HG03469 (cell line): ENCODE results near the gene ZC3H11A.
"Not testable (repeated sequence)": the region's sequence is repeated elsewhere in the genome, so short reads cannot be mapped to it uniquely, and the experiment has no call there.

Experiments
- ATAC-seq: cut with Tn5 transposase; IDR thresholded peaks from one replicate; pipeline ENCODE4 v1.9.1; 2021; ENCODE audit warnings: mild to moderate bottlenecking, moderate library complexity, moderate number of reproducible peaks; ENCODE audit not compliant: unreplicated experiment

The ZC3H11A gene

DNA sequence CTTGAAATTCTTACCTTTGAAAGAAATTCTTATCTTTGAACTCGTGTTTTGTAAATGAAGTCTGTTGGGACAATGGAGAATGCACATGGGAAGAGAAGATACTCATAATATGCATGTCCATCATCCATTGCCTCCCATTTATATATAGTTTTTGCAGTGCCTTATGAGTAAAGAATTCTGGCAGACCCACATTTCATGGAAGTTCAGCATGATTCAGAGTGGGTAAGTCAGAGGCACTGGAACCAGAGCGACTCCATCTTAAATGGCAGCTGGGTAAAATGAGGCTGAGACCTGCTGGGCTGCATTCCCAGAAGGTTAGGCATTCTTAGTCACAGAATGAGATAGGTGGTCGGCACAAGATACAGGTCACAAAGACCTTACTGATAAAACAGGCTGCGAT lies 16.6 kb upstream of the ZC3H11A start:
- no peak for ATAC-seq

GRCh38 chr1:203781962-203782361 lies 13.5 kb upstream of the ZC3H11A start:
- no peak for ATAC-seq

- ATAC-seq = no peak
Measured at GRCh38 chr1:203789966-203790365, 5.5 kb upstream of the ZC3H11A start.

GRCh38 chr1:203791498-203791897 lies 3.9 kb upstream of the ZC3H11A start:
- ATAC-seq = no peak

DNA sequence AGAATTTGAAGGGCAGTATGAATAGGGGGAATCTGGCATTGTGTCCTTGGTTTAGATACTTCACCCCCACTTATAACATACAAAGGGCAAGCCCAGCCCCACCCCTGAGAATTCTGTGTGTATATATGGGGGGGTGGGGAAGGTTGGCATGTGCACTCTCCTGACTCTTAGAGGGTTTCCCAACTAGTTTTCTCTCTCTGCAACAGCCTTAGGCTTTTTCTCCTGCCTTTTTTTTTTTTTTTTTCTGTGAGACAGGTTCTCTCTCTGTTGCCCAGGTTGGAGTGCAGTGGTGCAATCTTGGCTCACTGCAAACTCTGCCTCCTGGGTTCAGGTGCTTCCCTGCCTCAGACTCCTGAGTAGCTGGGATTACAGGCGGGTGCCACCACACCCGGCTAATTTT lies 2.9 kb upstream of the ZC3H11A start:
- ATAC-seq = no peak

GRCh38 chr1:203793561-203793960 lies 1.9 kb upstream of the ZC3H11A start:
- ATAC-seq = not testable (repeated sequence)

DNA sequence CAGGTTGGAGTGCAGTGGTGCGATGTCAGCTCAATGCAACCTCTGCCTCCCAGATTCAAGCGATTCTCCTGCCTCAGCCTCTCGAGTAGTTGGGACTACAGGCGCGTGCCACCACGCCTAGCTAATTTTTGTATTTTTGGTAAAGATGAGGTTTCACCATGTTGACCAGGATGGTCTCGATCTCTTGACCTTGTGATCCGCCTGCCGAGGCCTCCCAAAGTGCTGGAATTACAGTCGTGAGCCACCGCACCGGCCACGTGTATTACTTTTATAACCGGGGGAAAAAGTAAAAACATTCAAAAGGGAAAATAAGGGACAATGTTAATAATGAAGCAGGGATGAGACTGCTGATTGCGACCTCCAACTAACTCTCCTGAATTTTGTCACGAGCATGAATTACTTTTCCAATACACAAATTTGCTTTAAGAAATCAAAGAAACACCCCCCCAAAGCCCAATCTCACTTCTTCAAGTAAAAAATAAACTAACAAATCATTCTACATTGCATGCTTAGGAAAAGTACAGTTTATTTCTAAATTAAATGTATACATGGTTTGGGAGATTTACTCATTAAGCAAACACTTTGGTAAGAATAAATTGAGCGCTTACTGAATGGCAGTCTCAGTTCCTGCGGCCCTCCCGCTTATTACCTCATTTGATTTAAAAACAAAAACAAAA lies 521 bp upstream of the ZC3H11A start:
- no peak for ATAC-seq

GRCh38 chr1:203796236-203796605 lies 798 bp downstream of the ZC3H11A start:
- ATAC-seq = no peak

DNA sequence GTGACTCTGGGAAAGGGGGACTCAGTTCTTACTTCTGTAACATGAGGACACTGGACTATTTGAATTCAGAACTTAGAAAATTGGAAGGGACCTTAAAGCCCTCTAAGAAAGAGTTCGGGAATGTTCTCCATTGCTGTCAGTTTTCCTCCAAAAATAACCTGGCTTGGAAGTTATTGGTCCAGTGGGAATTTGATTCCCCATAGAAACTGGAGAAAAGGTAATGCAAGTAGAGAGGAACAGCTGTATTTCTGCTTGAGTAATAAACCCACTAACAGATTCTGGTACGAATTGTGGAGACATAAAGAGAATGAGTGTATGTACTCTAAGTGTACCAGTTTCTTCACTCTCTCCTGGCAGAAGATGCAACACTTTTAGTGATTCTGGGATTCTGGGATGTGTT lies 1.8 kb downstream of the ZC3H11A start:
- no peak for ATAC-seq

DNA sequence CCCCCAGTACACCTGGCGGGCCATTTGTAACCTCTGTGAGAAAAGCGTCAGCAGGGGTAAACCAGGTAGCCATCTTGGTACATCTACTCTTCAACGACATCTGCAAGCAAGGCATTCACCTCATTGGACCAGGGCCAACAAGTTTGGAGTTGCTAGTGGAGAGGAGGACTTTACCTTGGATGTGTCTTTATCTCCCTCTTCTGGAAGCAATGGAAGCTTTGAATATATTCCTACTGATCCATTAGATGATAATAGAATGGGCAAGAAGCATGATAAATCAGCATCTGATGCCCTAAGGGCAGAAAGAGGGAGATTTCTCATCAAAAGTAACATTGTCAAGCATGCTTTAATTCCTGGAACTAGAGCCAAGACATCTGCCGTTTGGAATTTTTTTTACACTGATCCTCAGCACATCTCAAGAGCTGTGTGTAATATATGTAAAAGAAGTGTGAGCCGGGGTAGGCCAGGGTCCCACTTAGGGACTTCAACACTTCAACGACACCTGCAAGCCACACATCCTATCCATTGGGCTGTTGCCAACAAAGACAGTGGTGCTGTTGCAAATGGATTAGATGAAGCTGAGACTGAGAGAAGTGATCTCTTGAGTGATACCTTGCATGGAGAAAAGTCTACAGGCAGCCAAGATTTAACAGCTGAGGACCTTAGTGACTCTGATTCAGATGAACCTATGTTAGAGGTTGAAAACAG lies 2.7 kb downstream of the ZC3H11A start:
- no peak for ATAC-seq

DNA sequence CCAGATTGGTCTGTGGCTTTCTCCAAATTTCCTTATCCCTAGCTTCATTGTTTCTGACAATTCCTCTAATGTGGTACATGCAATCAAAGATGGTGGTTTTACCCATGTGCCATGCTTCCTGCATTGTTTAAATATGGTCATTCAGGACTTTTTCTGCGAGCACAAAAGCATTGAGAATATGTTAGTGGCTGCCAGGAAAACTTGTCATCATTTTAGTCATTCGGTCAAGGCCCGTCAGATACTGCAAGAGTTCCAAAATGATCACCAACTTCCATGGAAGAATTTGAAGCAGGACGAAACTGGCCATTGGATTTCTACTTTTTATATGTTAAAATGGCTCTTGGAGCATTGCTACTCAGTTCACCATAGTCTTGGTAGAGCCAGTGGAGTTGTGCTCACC lies 3.7 kb downstream of the ZC3H11A start:
- no peak for ATAC-seq

DNA sequence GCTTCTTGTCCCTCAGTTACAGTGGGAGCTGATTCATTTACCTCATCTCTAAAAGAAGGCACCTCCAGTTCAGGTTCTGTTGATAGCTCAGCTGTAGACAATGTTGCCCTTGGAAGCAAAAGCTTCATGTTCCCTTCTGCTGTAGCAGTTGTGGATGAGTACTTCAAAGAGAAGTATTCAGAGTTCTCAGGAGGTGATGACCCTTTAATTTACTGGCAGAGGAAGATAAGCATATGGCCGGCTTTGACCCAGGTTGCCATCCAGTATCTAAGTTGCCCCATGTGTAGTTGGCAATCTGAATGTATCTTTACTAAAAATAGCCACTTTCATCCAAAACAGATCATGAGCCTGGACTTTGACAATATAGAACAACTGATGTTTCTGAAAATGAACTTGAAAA lies 4.5 kb downstream of the ZC3H11A start:
- ATAC-seq = no peak

GRCh38 chr1:203805689-203806088 lies 10.3 kb downstream of the ZC3H11A start:
- ATAC-seq = no peak

- no peak for ATAC-seq
Measured at GRCh38 chr1:203807196-203807595, 11.8 kb downstream of the ZC3H11A start.

- no peak for ATAC-seq
Measured at GRCh38 chr1:203813581-203814341, 18.3 kb downstream of the ZC3H11A start.

DNA sequence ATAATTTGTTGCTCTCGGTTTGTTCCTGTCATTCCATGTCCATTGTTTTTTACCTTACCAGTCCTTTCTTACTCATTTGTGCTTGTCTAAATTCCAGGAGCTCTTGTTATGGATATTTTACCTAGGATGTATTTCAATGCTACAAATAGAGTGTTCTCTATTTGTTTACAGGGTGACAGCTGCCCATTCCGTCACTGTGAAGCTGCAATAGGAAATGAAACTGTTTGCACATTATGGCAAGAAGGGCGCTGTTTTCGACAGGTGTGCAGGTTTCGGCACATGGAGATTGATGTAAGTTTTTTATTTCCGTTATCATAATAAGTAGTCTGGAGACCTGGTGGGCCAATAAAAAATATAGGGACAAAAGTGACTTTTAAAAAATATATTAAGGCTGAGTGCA lies 23.0 kb downstream of the ZC3H11A start:
- no peak for ATAC-seq

DNA sequence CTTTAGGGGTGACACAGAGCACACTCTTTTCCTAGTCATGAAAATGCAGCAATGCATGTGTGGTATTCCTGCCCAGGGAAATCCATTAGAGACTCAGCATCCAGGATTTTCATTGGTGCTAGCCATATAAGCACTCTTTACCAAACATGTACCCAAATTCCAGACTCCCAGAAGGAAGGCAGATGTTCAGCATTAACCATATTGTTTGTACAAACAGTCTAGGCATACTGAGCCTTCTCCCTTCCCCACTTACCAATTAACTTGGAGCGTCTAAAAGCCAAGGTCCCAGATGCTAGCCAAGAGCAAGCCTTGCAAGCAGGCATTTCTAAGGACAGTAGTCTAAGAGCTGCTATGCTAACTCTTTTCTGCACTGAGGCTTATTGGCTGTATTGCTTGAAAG lies 27.9 kb downstream of the ZC3H11A start:
- no peak for ATAC-seq

DNA sequence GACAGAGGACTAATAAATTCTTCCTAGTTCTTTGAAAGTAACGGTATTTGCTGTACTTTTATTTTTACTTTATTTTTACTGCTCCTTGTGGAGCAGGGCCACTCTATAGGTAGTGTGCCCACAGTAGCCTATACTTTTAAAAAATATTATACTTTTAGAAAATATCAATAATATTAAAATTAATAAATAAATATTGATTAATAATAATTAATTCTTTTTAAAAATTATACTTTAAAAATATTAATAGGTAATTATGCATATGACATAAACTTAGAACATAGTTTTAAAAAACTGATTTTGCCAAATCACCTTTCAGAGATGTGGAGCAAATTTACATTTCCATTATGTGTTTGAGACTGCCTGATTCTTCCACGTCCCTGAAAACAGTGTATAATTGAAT lies 30.8 kb downstream of the ZC3H11A start:
- no peak for ATAC-seq

DNA sequence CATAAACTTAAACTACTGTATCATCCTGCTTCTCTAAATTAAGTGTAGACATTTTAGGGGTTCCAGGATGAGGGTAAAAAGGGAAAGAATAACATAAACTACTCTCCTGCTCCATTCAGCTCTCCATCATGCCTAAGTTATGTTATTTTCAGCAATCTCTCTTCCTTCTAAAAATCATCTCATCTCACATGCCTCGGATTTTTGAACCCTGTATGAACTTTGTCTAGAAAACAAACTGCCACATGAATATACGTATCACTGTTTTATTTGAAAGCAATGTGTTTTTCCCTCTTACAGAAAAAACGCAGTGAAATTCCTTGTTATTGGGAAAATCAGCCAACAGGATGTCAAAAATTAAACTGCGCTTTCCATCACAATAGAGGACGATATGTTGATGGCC lies 32.6 kb downstream of the ZC3H11A start:
- ATAC-seq = no peak

- no peak for ATAC-seq
Measured at GRCh38 chr1:203828503-203828902, 33.1 kb downstream of the ZC3H11A start.

DNA sequence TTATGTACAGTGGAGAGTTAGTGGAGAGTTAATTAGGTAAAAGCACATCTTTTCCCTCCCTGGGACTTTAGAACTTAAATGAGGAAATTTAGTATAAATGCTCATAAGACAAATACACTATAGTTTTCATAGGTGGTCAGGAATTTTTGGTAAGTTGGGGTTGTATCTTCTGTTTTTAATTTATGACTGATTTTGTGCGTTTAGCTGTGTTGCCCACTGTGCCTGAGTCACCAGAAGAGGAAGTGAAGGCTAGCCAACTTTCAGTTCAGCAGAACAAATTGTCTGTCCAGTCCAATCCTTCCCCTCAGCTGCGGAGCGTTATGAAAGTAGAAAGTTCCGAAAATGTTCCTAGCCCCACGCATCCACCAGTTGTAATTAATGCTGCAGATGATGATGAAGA lies 33.8 kb downstream of the ZC3H11A start:
- not testable (repeated sequence) for ATAC-seq

DNA sequence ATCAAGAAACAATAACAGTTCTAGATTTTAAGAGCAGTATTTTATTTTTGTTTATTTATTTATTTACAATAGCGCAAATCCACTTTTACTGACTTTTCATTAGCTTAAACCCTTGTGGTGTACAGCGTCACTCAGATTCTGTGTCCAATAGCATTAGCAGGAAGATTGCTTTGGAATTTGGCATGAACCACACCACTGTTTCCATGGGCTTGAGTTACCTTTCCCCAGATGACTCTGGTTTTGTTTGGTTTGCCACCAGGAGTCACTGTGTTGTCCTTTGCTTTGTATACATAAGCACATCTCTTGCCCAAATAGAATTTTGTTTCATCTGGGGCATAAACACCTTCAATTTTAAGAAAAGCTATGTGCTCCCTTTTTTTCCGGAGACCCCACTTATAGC lies 40.1 kb downstream of the ZC3H11A start:
- ATAC-seq = no peak
